ENCODE measurements around the gene INPP5J. TPM values are rescaled to one million over a fixed set of nuclear protein-coding genes. Genes with fewer than 3 reads are reported as not detected.

INPP5J gene
- total and polyA plus RNA-seq, 2 donors, result 0.47 to 1.1 TPM

GRCh38 chr22:31099386-31099785 lies 23.4 kb upstream of the INPP5J start:
- Histone ChIP-seq H3K9me3 (ENCODE audit: control insufficient read depth in 2 of 2, insufficient read depth in 1 of 2, low read length in 1 of 2) (no peaks in the 10 kb centered on the region), H3K4me3 (ENCODE audit: low read length in 2 of 2) (no peak overlapping the region), H3K36me3 (ENCODE audit: control insufficient read depth in 2 of 2, insufficient read depth in 2 of 2, low read length in 1 of 2) (peaks cover 10 to 29% of the 10 kb centered on the region in 2 donors), H3K4me1 (ENCODE audit: control insufficient read depth in 2 of 2, insufficient read depth in 2 of 2, low read length in 2 of 2) (no peaks in the 10 kb centered on the region), H3K27me3 (ENCODE audit: control insufficient read depth in 2 of 2, insufficient read depth in 1 of 2, low read length in 1 of 2) (peaks cover 0 to 3% of the 10 kb centered on the region in 2 donors), H3K27ac (ENCODE audit: low read depth in 1 of 2, low read length in 1 of 2) (no peak overlapping the region)
- 99% methylated on average over 6 of the region's 6 CpGs for WGBS
- DNase-seq (ENCODE audit: low read depth in 6 of 9, low spot score in 9 of 9), result no peak

DNA sequence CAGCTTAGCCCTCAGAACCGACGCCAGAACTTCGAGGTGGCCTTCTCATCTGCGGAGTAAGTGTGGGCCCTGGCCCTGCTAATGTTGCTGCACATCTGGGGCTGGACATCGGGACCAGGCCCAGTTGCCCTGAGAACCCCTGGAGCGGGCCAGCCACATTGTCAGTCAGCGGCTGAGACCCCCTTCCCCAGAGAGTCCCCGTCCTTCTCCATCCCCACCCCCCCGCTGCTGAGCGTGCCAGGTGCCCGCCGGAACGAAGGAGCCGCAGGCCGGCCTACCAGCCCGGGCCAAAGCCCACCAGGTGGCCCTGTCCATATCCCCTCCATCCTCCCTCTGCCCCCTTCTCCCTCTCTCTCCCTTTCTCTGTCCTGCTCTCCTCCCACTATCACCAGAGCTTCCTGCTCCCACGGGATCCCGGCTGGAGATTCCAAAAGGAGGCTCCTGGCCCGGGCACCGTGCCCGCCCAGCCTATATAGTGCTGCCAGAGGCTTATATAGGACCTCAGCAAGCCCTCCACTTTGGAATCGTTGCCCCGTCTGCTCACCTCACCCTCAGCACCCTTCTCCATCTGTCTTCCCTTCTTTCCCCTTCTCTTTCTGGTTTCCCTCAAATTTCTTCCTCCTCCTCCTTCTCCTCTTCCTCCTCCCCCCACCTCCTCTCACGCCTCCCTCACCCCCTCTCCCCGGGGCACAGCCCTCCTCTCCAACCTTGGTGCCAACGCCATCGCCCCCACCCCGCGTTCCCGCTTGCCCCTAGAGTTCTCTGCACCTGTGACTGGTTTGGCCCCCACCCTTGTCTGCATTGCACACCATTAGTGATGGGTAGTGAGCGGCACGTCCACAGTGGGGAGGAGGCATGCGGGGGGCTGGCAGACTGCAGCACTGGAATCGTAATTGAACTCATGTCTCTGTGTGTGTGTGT lies 22.7 kb upstream of the INPP5J start:
- no peak overlapping the region for H3K27ac ChIP-seq (ENCODE audit: low read depth in 1 of 2, low read length in 1 of 2)

GRCh38 chr22:31100762-31101525 lies 21.8 kb upstream of the INPP5J start:
- Histone ChIP-seq H3K27ac (ENCODE audit: low read depth in 1 of 2, low read length in 1 of 2) (no peak overlapping the region), H3K9me3 (ENCODE audit: control insufficient read depth in 2 of 2, insufficient read depth in 1 of 2, low read length in 1 of 2) (no peaks in the 10 kb centered on the region), H3K27me3 (ENCODE audit: control insufficient read depth in 2 of 2, insufficient read depth in 1 of 2, low read length in 1 of 2) (peaks cover 0 to 18% of the 10 kb centered on the region in 2 donors), H3K36me3 (ENCODE audit: control insufficient read depth in 2 of 2, insufficient read depth in 2 of 2, low read length in 1 of 2) (peaks cover 10 to 20% of the 10 kb centered on the region in 2 donors), H3K4me1 (ENCODE audit: control insufficient read depth in 2 of 2, insufficient read depth in 2 of 2, low read length in 2 of 2) (peaks cover 0 to 5% of the 10 kb centered on the region in 2 donors), H3K4me3 (ENCODE audit: low read length in 2 of 2) (no peak overlapping the region)
- 97% methylated on average over 18 of the region's 18 CpGs for WGBS
- no peak for DNase-seq (ENCODE audit: low read depth in 6 of 9, low spot score in 9 of 9)

More for the DNA sequence above, 22.7 kb upstream of the INPP5J start:
- H3K4me3 ChIP-seq (ENCODE audit: low read length in 2 of 2), result no peak overlapping the region
- WGBS, result 98% methylated on average over 34 of the region's 34 CpGs
- H3K27me3 ChIP-seq (ENCODE audit: control insufficient read depth in 2 of 2, insufficient read depth in 1 of 2, low read length in 1 of 2), result peaks cover 0 to 9% of the 10 kb centered on the region in 2 donors
- peaks cover 10 to 28% of the 10 kb centered on the region in 2 donors for H3K36me3 ChIP-seq (ENCODE audit: control insufficient read depth in 2 of 2, insufficient read depth in 2 of 2, low read length in 1 of 2)
- H3K4me1 ChIP-seq (ENCODE audit: control insufficient read depth in 2 of 2, insufficient read depth in 2 of 2, low read length in 2 of 2), result peaks cover 0 to 2% of the 10 kb centered on the region in 2 donors
- no peaks in the 10 kb centered on the region for H3K9me3 ChIP-seq (ENCODE audit: control insufficient read depth in 2 of 2, insufficient read depth in 1 of 2, low read length in 1 of 2)
- DNase-seq (ENCODE audit: low read depth in 6 of 9, low spot score in 9 of 9), result no peak

DNA sequence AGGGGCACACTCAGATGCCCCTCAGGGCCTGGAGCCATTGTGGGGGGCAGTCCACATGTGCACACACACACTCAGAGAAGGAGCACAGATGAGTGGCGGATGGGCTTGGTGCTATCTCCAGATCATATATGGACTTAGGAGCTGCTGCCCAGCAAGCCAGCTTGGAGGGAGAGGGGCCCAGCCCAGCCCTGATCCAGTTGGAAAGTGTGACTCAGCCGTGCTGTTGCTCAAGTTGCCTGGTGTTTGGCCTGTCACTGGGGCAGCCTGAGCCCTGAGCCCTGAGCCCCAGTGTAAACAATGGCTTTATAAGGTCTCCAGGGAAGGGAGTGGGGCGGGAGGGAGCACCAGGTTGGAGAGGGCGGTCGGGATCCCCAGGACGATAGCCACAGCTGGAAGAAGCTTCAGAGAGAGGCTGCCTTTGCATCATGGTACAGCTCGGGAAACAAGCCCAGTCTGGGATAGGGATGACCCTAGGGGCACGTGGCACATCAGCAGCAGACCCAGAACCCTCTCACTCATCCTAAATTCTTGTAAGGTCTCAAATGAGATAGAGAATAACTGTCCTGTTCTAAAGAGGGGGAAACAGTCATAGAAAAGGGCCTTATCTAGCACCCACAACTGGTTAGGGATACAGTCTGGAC lies 20.2 kb upstream of the INPP5J start:
- WGBS, result 96% methylated on average over 8 of the region's 8 CpGs
- Histone ChIP-seq H3K27me3 (ENCODE audit: control insufficient read depth in 2 of 2, insufficient read depth in 1 of 2, low read length in 1 of 2) (peaks cover 5 to 33% of the 10 kb centered on the region in 2 donors), H3K4me1 (ENCODE audit: control insufficient read depth in 2 of 2, insufficient read depth in 2 of 2, low read length in 2 of 2) (peaks cover 2 to 12% of the 10 kb centered on the region in 2 donors), H3K27ac (ENCODE audit: low read depth in 1 of 2, low read length in 1 of 2) (no peak overlapping the region), H3K9me3 (ENCODE audit: control insufficient read depth in 2 of 2, insufficient read depth in 1 of 2, low read length in 1 of 2) (no peaks in the 10 kb centered on the region), H3K4me3 (ENCODE audit: low read length in 2 of 2) (no peak overlapping the region), H3K36me3 (ENCODE audit: control insufficient read depth in 2 of 2, insufficient read depth in 2 of 2, low read length in 1 of 2) (peaks cover 7 to 19% of the 10 kb centered on the region in 2 donors)
- DNase-seq (ENCODE audit: low read depth in 6 of 9, low spot score in 9 of 9), result no peak

GRCh38 chr22:31103111-31103510 lies 19.7 kb upstream of the INPP5J start:
- WGBS, result 95% methylated on average over 2 of the region's 2 CpGs
- peaks cover 5 to 17% of the 10 kb centered on the region in 2 donors for H3K4me1 ChIP-seq (ENCODE audit: control insufficient read depth in 2 of 2, insufficient read depth in 2 of 2, low read length in 2 of 2)

DNA sequence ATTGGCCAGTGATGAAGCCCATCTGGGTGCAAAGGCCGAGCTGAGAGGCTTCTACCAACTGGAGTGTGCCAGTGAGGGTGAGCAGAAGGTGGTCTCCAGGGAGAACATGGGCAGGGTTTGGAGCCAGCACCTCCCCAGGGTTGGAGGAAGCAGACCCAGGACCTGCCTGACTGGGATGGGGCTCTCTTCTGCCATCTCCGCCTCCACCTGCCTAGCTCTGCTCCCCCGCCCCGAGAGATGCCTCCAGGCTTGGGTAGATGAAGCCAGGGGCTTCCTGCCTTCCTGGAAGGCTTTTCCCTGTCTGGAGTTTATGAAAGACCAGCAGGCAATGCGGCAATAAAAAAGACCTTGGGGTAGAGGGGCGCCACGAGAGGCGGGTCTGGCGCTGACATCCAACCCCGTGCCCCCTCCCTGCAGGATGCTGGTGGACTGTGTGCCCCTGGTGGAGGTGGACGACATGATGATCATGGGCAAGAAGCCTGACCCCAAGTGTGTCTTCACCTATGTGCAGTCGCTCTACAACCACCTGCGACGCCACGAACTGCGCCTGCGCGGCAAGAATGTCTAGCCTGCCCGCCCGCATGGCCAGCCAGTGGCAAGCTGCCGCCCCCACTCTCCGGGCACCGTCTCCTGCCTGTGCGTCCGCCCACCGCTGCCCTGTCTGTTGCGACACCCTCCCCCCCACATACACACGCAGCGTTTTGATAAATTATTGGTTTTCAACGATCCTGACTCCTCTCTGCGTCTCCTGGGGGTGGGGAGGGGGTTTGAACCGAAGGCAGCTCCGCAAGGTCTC lies 18.7 kb upstream of the INPP5J start:
- Histone ChIP-seq H3K4me3 (ENCODE audit: low read length in 2 of 2) (no peak overlapping the region), H3K4me1 (ENCODE audit: control insufficient read depth in 2 of 2, insufficient read depth in 2 of 2, low read length in 2 of 2) (peaks cover 5 to 18% of the 10 kb centered on the region in 2 donors), H3K27me3 (ENCODE audit: control insufficient read depth in 2 of 2, insufficient read depth in 1 of 2, low read length in 1 of 2) (peaks cover 5 to 40% of the 10 kb centered on the region in 2 donors), H3K27ac (ENCODE audit: low read depth in 1 of 2, low read length in 1 of 2) (no peak overlapping the region), H3K9me3 (ENCODE audit: control insufficient read depth in 2 of 2, insufficient read depth in 1 of 2, low read length in 1 of 2) (no peaks in the 10 kb centered on the region), H3K36me3 (ENCODE audit: control insufficient read depth in 2 of 2, insufficient read depth in 2 of 2, low read length in 1 of 2) (peaks cover 2 to 15% of the 10 kb centered on the region in 2 donors)
- no peak for DNase-seq (ENCODE audit: low read depth in 6 of 9, low spot score in 9 of 9)
- WGBS, result 88% methylated on average over 33 of the region's 33 CpGs

More at GRCh38 chr22:31103111-31103510, 19.7 kb upstream of the INPP5J start:
- DNase-seq (ENCODE audit: low read depth in 6 of 9, low spot score in 9 of 9), result no peak
- Histone ChIP-seq H3K27ac (ENCODE audit: low read depth in 1 of 2, low read length in 1 of 2) (no peak overlapping the region), H3K9me3 (ENCODE audit: control insufficient read depth in 2 of 2, insufficient read depth in 1 of 2, low read length in 1 of 2) (no peaks in the 10 kb centered on the region), H3K4me3 (ENCODE audit: low read length in 2 of 2) (no peak overlapping the region), H3K27me3 (ENCODE audit: control insufficient read depth in 2 of 2, insufficient read depth in 1 of 2, low read length in 1 of 2) (peaks cover 5 to 38% of the 10 kb centered on the region in 2 donors), H3K36me3 (ENCODE audit: control insufficient read depth in 2 of 2, insufficient read depth in 2 of 2, low read length in 1 of 2) (peaks cover 2 to 19% of the 10 kb centered on the region in 2 donors)

DNA sequence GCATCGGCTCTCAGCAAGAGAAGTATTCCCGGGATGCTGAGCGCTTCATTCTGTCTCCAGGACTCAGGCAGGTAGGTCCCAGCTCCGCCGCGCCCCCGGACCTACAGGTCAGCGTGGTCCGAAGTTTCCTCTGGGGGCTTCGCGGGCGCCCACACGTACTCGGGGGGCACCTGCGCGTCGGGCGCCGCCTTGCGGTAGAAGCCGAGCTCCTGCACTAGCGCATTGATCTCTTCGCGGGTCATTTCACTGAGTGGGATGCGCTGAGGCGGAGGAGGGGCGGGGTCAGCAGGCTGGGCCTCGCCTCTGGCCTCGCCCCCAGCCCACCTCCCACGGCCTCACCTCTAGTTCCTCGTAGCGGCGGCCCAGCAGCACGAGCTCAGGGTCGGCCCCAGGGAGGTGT lies 17.9 kb upstream of the INPP5J start:
- Histone ChIP-seq H3K4me1 (ENCODE audit: control insufficient read depth in 2 of 2, insufficient read depth in 2 of 2, low read length in 2 of 2) (peaks cover 5 to 18% of the 10 kb centered on the region in 2 donors), H3K27ac (ENCODE audit: low read depth in 1 of 2, low read length in 1 of 2) (no peak overlapping the region), H3K4me3 (ENCODE audit: low read length in 2 of 2) (no peak overlapping the region), H3K36me3 (ENCODE audit: control insufficient read depth in 2 of 2, insufficient read depth in 2 of 2, low read length in 1 of 2) (peaks cover 0 to 8% of the 10 kb centered on the region in 2 donors), H3K27me3 (ENCODE audit: control insufficient read depth in 2 of 2, insufficient read depth in 1 of 2, low read length in 1 of 2) (peaks cover 5 to 40% of the 10 kb centered on the region in 2 donors), H3K9me3 (ENCODE audit: control insufficient read depth in 2 of 2, insufficient read depth in 1 of 2, low read length in 1 of 2) (no peaks in the 10 kb centered on the region)
- DNase-seq (ENCODE audit: low read depth in 6 of 9, low spot score in 9 of 9), result peak in 2 of 9 donors; percentile 32 to 48
- WGBS, result 57% methylated on average over 35 of the region's 35 CpGs

- WGBS, result 87% methylated on average over 11 of the region's 11 CpGs
- H3K27ac ChIP-seq (ENCODE audit: low read depth in 1 of 2, low read length in 1 of 2), result no peak overlapping the region
- no peak for DNase-seq (ENCODE audit: low read depth in 6 of 9, low spot score in 9 of 9)
- H3K4me1 ChIP-seq (ENCODE audit: control insufficient read depth in 2 of 2, insufficient read depth in 2 of 2, low read length in 2 of 2), result peaks cover 5 to 18% of the 10 kb centered on the region in 2 donors
- peaks cover 0 to 6% of the 10 kb centered on the region in 2 donors for H3K36me3 ChIP-seq (ENCODE audit: control insufficient read depth in 2 of 2, insufficient read depth in 2 of 2, low read length in 1 of 2)
- no peak overlapping the region for H3K4me3 ChIP-seq (ENCODE audit: low read length in 2 of 2)
- no peaks in the 10 kb centered on the region for H3K9me3 ChIP-seq (ENCODE audit: control insufficient read depth in 2 of 2, insufficient read depth in 1 of 2, low read length in 1 of 2)
- H3K27me3 ChIP-seq (ENCODE audit: control insufficient read depth in 2 of 2, insufficient read depth in 1 of 2, low read length in 1 of 2), result peaks cover 5 to 40% of the 10 kb centered on the region in 2 donors
Measured at GRCh38 chr22:31105282-31105929, 17.4 kb upstream of the INPP5J start.

Measured in thymus (tissue), 11 donors.